Activated naive CD8-positive, alpha-beta T cell treated with anti-CD3 and anti-CD28 coated beads for 36 hours (primary cell): Measurements from ENCODE around the gene KIF5C. TPM values are rescaled to one million over a fixed set of nuclear protein-coding genes. Genes with fewer than 3 reads are reported as not detected.

Experiments used
- DNase-seq: peaks from one replicate; pipeline ENCODE4 v3.0.0; 2021
- H3K27ac Mint-ChIP-seq: one replicate; pipeline ENCODE4 v1.8.0; 2022; ENCODE audit warnings: mild to moderate bottlenecking, moderate library complexity, mixed read lengths
- H3K27me3 Mint-ChIP-seq: one replicate; pipeline ENCODE4 v1.8.0; 2022; ENCODE audit warnings: mild to moderate bottlenecking, mixed read lengths
- H3K36me3 Mint-ChIP-seq: one replicate; pipeline ENCODE4 v1.8.0; 2021; ENCODE audit warnings: mild to moderate bottlenecking, mixed read lengths
- H3K4me1 Mint-ChIP-seq: one replicate; pipeline ENCODE4 v1.8.0; 2021; ENCODE audit warnings: mixed read lengths
- H3K4me3 Mint-ChIP-seq: one replicate; pipeline ENCODE4 v1.8.0; 2022; ENCODE audit warnings: mild to moderate bottlenecking, moderate library complexity, mixed read lengths
- H3K9me3 Mint-ChIP-seq: one replicate; pipeline ENCODE4 v1.8.0; 2022; ENCODE audit warnings: mixed read lengths
- total RNA-seq, 2 experiments: library from RNA; stranded (reverse); gene quantifications; one replicate each; pipeline ENCODE4 v1.2.3, GENCODE V29; 2021

KIF5C gene
- total RNA-seq, 2 experiments from 2014 or later: 15.3 to 19.7 TPM

GRCh38 chr2:148955798-148956197 lies 80.8 kb downstream of the KIF5C start:
- Mint-ChIP-seq H3K27ac (no peak overlapping the region), H3K4me1 (peaks cover 9% of the 10 kb centered on the region), H3K27me3 (no peaks in the 10 kb centered on the region)

GRCh38 chr2:148957023-148957422 lies 82.0 kb downstream of the KIF5C start:
- Mint-ChIP-seq H3K4me1 (peaks cover 9% of the 10 kb centered on the region), H3K9me3 (no peaks in the 10 kb centered on the region), H3K27ac (no peak overlapping the region), H3K36me3 (peaks cover 5% of the 10 kb centered on the region), H3K27me3 (no peaks in the 10 kb centered on the region), H3K4me3 (no peak overlapping the region)
- no peak for DNase-seq

More at GRCh38 chr2:148955798-148956197, 80.8 kb downstream of the KIF5C start:
- no peaks in the 10 kb centered on the region for H3K9me3 Mint-ChIP-seq
- H3K36me3 Mint-ChIP-seq: peaks cover 5% of the 10 kb centered on the region
- no peak overlapping the region for H3K4me3 Mint-ChIP-seq
- DNase-seq: no peak

GRCh38 chr2:148959745-148960144 lies 84.7 kb downstream of the KIF5C start:
- H3K36me3 Mint-ChIP-seq: peaks cover 5% of the 10 kb centered on the region
- no peaks in the 10 kb centered on the region for H3K9me3 Mint-ChIP-seq
- DNase-seq: no peak
- peaks cover 9% of the 10 kb centered on the region for H3K4me1 Mint-ChIP-seq
- no peak overlapping the region for H3K27ac Mint-ChIP-seq
- H3K4me3 Mint-ChIP-seq: no peak overlapping the region
- no peaks in the 10 kb centered on the region for H3K27me3 Mint-ChIP-seq

DNA sequence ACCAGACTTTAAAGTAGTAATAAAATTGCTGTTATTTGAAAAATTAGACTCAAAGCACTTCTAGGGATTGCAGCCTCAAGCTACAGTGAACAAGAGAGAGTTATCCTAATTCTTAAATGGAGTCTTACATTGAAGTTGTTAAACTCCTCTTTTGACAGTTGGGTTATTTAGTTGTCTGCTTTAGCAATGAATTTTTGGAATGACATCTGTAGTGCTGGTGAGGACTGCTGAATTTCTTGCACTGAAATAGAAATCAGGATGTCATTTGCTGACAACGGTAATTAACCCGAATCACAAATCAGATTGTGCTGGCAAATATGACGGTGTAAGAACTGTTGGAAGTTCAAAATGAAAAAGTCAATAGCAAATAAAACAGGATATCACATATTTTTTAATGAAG lies 85.5 kb downstream of the KIF5C start:
- H3K27me3 Mint-ChIP-seq: no peaks in the 10 kb centered on the region
- peaks cover 5% of the 10 kb centered on the region for H3K36me3 Mint-ChIP-seq
- no peak for DNase-seq
- peaks cover 9% of the 10 kb centered on the region for H3K4me1 Mint-ChIP-seq
- no peaks in the 10 kb centered on the region for H3K9me3 Mint-ChIP-seq
- H3K27ac Mint-ChIP-seq: no peak overlapping the region
- no peak overlapping the region for H3K4me3 Mint-ChIP-seq

GRCh38 chr2:148963461-148963860 lies 88.4 kb downstream of the KIF5C start:
- Mint-ChIP-seq H3K36me3 (peaks cover 2% of the 10 kb centered on the region), H3K27ac (no peak overlapping the region), H3K4me1 (peaks cover 2% of the 10 kb centered on the region), H3K27me3 (no peaks in the 10 kb centered on the region), H3K4me3 (no peak overlapping the region), H3K9me3 (no peaks in the 10 kb centered on the region)
- no peak for DNase-seq

GRCh38 chr2:148965623-148966437 lies 90.8 kb downstream of the KIF5C start:
- Mint-ChIP-seq H3K4me3 (no peak overlapping the region), H3K9me3 (no peaks in the 10 kb centered on the region), H3K27me3 (peaks cover 1% of the 10 kb centered on the region), H3K4me1 (peaks cover 2% of the 10 kb centered on the region), H3K27ac (no peak overlapping the region), H3K36me3 (peaks cover 2% of the 10 kb centered on the region)
- no peak for DNase-seq

DNA sequence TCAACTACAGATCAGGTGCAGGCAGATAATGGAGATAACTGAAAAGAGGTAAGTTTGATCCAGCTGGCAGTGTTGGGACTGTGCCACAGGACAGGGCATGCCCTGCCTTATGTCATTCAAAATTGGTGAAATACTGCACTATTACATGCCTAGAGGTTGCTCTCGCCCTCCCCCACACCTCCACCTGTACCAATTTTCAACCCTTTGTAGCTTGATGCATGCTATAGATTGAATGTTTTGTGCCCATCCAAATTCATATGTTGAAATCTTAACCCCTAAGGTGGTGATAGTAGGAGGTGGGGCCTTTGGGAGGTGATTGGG lies 91.4 kb downstream of the KIF5C start:
- H3K27me3 Mint-ChIP-seq: peaks cover 3% of the 10 kb centered on the region
- peaks cover 2% of the 10 kb centered on the region for H3K36me3 Mint-ChIP-seq
- peaks cover 4% of the 10 kb centered on the region for H3K4me1 Mint-ChIP-seq
- H3K27ac Mint-ChIP-seq: no peak overlapping the region
- no peak for DNase-seq
- no peak overlapping the region for H3K4me3 Mint-ChIP-seq
- no peaks in the 10 kb centered on the region for H3K9me3 Mint-ChIP-seq

GRCh38 chr2:148967056-148967455 lies 92.0 kb downstream of the KIF5C start:
- no peak for DNase-seq
- Mint-ChIP-seq H3K36me3 (no peaks in the 10 kb centered on the region), H3K27ac (no peak overlapping the region), H3K9me3 (no peaks in the 10 kb centered on the region), H3K4me1 (peaks cover 7% of the 10 kb centered on the region), H3K27me3 (peaks cover 3% of the 10 kb centered on the region), H3K4me3 (no peak overlapping the region)

DNA sequence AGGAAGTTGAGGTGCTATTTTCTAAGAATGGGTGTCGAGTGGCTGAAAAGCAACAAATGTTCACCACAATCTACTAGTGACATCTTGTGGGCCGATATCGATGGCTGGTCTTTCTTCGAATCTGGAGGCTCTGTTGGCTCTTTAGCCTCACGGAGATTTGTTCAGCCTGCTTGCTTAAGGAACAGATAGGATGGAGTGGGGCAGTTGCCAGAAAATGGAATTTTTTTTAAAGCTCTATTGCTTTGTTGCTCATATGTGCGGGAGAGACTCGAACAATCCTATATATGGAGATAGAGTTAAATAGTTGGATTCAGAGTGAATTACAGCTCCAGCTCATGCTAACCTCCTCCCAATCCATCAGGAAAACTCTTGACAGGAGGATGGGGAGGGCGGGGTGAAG lies 92.6 kb downstream of the KIF5C start:
- H3K4me1 Mint-ChIP-seq: peaks cover 7% of the 10 kb centered on the region
- DNase-seq: no peak
- H3K9me3 Mint-ChIP-seq: no peaks in the 10 kb centered on the region
- no peak overlapping the region for H3K27ac Mint-ChIP-seq
- peaks cover 3% of the 10 kb centered on the region for H3K27me3 Mint-ChIP-seq
- no peaks in the 10 kb centered on the region for H3K36me3 Mint-ChIP-seq
- H3K4me3 Mint-ChIP-seq: no peak overlapping the region

DNA sequence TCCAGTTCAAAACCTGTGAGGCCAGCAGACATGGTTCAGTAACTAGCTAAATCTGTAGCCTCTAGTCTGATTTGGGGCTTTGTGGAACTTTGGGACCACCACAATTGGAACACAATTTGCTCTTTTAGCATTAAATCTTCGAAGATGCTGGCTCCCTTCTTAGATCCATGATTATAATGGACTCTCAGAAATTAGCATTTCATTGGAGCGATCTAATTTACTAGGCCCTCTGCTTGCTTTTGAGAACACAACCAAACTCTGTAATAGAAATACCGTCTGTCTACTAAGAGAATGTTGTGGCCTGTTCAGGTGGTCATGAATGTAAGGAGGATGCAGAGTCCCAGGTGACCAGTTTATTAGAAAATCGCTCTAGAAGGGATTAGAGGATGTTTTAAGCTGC lies 93.3 kb downstream of the KIF5C start:
- Mint-ChIP-seq H3K27me3 (peaks cover 3% of the 10 kb centered on the region), H3K36me3 (peaks cover 3% of the 10 kb centered on the region), H3K27ac (no peak overlapping the region), H3K4me3 (no peak overlapping the region), H3K4me1 (peaks cover 7% of the 10 kb centered on the region), H3K9me3 (no peaks in the 10 kb centered on the region)
- no peak for DNase-seq

GRCh38 chr2:148968776-148969319 lies 93.8 kb downstream of the KIF5C start:
- DNase-seq: no peak
- no peak overlapping the region for H3K27ac Mint-ChIP-seq
- H3K27me3 Mint-ChIP-seq: peaks cover 3% of the 10 kb centered on the region
- H3K4me3 Mint-ChIP-seq: no peak overlapping the region
- no peaks in the 10 kb centered on the region for H3K9me3 Mint-ChIP-seq
- H3K4me1 Mint-ChIP-seq: peaks cover 7% of the 10 kb centered on the region
- peaks cover 9% of the 10 kb centered on the region for H3K36me3 Mint-ChIP-seq

DNA sequence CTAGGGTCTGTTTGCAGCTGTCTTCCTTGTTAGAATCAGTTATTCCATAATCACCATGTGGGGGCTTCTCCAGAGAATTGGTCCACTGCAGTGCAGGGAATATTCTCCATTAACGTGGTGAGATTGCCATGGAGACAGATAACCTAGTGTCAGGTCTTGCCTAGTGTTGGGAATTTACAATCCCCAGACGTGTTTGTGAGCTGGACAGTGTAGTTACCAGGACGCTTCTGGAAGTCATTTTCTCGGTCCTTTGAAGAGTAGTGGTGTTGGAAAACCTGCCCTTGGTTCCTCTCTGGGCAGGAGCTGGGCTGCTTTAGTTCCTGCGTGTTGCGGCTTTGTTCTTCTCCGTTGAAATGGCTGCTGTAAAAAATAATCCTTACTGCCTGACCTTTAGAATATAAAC lies 94.6 kb downstream of the KIF5C start:
- Mint-ChIP-seq H3K9me3 (no peaks in the 10 kb centered on the region), H3K4me1 (peaks cover 7% of the 10 kb centered on the region), H3K27ac (peak overlapping the region; percentile 12), H3K27me3 (peaks cover 3% of the 10 kb centered on the region), H3K4me3 (no peak overlapping the region), H3K36me3 (peaks cover 9% of the 10 kb centered on the region)
- no peak for DNase-seq

DNA sequence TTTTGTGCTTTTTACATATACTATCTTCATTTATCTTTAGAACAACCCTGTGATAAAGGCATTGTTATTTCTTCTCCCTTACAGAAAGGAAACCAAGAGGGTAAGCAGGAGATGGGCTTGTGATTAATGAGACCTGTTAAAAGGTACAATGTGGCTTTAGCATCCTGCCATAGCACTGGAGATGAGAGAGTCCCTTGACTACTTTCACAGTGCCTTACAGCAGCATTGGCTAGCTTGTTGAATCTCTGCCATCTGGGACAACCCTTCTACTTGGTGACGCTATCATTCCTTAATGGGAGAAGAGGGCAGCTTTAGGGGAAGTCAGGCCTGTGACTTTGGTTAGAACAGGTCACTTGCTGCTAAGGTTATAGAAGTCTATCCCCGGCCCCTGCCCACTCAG lies 95.4 kb downstream of the KIF5C start:
- Mint-ChIP-seq H3K9me3 (no peaks in the 10 kb centered on the region), H3K4me1 (peaks cover 7% of the 10 kb centered on the region), H3K4me3 (no peak overlapping the region), H3K27me3 (peaks cover 3% of the 10 kb centered on the region), H3K36me3 (peaks cover 9% of the 10 kb centered on the region), H3K27ac (no peak overlapping the region)
- no peak for DNase-seq

DNA sequence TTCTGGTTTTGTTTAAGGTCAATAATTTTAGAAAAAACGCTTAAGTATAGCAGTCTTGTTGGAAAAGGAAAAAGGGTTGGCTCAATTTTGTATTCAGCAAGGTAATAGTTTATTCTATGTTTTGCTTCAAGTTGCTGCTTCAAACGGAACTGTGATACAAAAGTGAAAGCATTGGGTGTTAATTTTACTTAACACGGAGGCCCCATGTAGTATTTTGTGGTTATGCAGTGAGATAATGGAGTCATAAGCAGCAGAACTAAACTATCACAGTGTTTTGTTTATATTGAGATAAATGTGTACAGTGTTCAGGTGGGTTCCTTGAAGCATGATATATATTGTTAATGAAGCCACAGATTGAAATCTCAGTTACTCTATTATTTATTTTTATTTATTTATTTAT lies 96.5 kb downstream of the KIF5C start:
- DNase-seq: no peak
- peaks cover 5% of the 10 kb centered on the region for H3K4me1 Mint-ChIP-seq

DNA sequence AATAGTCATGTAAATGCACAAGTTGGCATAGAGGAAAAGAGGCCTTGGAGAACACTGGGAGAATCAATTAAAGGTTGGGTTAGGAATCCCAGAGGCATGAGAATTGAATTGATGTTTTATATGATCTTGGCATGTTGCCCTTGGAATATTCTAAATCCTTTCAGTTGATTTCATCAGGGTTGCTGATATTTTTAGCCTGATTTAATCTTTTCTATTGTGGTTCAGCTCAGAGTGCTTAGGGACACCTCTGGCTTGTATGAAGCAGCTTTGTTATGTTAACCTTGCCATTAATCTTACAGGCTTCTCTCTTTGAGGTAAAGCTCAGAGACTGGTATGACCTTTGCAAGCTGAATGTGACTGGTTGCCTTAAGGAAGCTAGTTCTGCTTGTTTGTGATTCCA lies 99.1 kb downstream of the KIF5C start:
- no peak for DNase-seq
- Mint-ChIP-seq H3K9me3 (no peaks in the 10 kb centered on the region), H3K4me3 (no peak overlapping the region), H3K4me1 (peaks cover 5% of the 10 kb centered on the region), H3K27ac (no peak overlapping the region), H3K27me3 (peaks cover 3% of the 10 kb centered on the region), H3K36me3 (peaks cover 9% of the 10 kb centered on the region)

More for the DNA sequence above, 96.5 kb downstream of the KIF5C start:
- peaks cover 9% of the 10 kb centered on the region for H3K36me3 Mint-ChIP-seq
- H3K27me3 Mint-ChIP-seq: peaks cover 3% of the 10 kb centered on the region
- no peak overlapping the region for H3K27ac Mint-ChIP-seq
- no peaks in the 10 kb centered on the region for H3K9me3 Mint-ChIP-seq
- no peak overlapping the region for H3K4me3 Mint-ChIP-seq
